NCI-H146 (cell line): ENCODE measurements around the gene NPIPB8.
"Not testable (repeated sequence)": the region's sequence is repeated elsewhere in the genome, so short reads cannot be mapped to it uniquely, and the experiment has no call there.

Experiments used
- DNase-seq: peaks from one replicate; lab custom pipeline; 2025; lab: John Stamatoyannopoulos, UW

Gene NPIPB8

GRCh38 chr16:28607116-28607623 is 30.7 kb upstream of the NPIPB8 start:
- no peak for DNase-seq

GRCh38 chr16:28607681-28608495 is 30.0 kb upstream of the NPIPB8 start:
- DNase-seq = not testable (repeated sequence)

GRCh38 chr16:28608496-28608808 is 29.4 kb upstream of the NPIPB8 start:
- not testable (repeated sequence) for DNase-seq

GRCh38 chr16:28608867-28609596 is 28.8 kb upstream of the NPIPB8 start:
- DNase-seq = not testable (repeated sequence)

- DNase-seq = no peak
Measured at GRCh38 chr16:28609631-28610594, 28.0 kb upstream of the NPIPB8 start, which contains the start of gene SULT1A1. Gene SULT1A1, minus strand, starts transcription at chr16:28610044. Its CDS starts 1,189 bp downstream, at chr16:28608855.

GRCh38 chr16:28610595-28611191 is 27.2 kb upstream of the NPIPB8 start:
- DNase-seq = no peak

- DNase-seq = not testable (repeated sequence)
Measured at GRCh38 chr16:28612359-28613280, 25.2 kb upstream of the NPIPB8 start.

- DNase-seq = peak; percentile 62
Measured at GRCh38 chr16:28613912-28614311, 24.0 kb upstream of the NPIPB8 start.

GRCh38 chr16:28614561-28614960 is 23.3 kb upstream of the NPIPB8 start:
- not testable (repeated sequence) for DNase-seq

- peak; percentile 78 for DNase-seq
Measured at GRCh38 chr16:28615486-28616223, 22.2 kb upstream of the NPIPB8 start.

GRCh38 chr16:28616224-28616577 is 21.7 kb upstream of the NPIPB8 start:
- DNase-seq = not testable (repeated sequence)

- DNase-seq = no peak
Measured at GRCh38 chr16:28616636-28617035, 21.2 kb upstream of the NPIPB8 start.

GRCh38 chr16:28617874-28618273 is 20.0 kb upstream of the NPIPB8 start:
- no peak for DNase-seq

GRCh38 chr16:28620316-28620715 is 17.5 kb upstream of the NPIPB8 start:
- DNase-seq = not testable (repeated sequence)

GRCh38 chr16:28621481-28622155 is 16.2 kb upstream of the NPIPB8 start:
- no peak for DNase-seq

- DNase-seq = peak; percentile 48
Measured at GRCh38 chr16:28622532-28623171, 15.2 kb upstream of the NPIPB8 start.

GRCh38 chr16:28623172-28623711 is 14.6 kb upstream of the NPIPB8 start:
- DNase-seq = peak; percentile 97

- not testable (repeated sequence) for DNase-seq
Measured at GRCh38 chr16:28630905-28631304, 7.0 kb upstream of the NPIPB8 start.
